ENCODE measurements around the gene CCDC169.
"Not testable (repeated sequence)": the region's sequence is repeated elsewhere in the genome, so short reads cannot be mapped to it uniquely, and the experiment has no call there.

Gene CCDC169

DNA sequence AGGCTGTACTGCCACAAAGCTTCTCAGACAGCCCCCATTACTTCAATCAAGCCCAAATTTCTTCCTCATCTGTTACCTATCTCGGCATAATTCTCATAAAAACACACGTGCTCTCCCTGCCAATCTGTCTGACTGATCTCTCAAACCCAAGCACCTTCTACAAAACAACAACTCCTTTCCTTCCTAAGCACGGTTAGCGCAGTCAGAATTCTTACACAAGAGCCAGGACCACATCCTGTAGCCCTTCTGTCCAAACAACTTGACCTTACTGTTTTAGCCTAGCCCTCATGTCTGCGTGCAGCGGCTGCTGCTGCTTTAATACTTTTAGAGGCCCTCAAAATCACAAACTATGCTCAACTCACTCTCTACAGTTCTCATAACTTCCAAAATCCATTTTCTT lies 22.2 kb upstream of the CCDC169 start:
- WGBS, 2 donors (ENCODE audit: extremely low coverage in 2 of 2, insufficient read length in 2 of 2, insufficient replicate concordance in 1 of 2), result no CpG with 5 or more reads among the region's 6 CpGs
- H2AK5ac ChIP-seq (ENCODE audit: low read depth, low read length); H3K9me3 ChIP-seq (replicated peaks in 1 of 2; ENCODE audit: control insufficient read depth in 2 of 2, insufficient read depth in 1 of 2, low read depth in 1 of 2, low read length in 2 of 2); H3K4me2 ChIP-seq (ENCODE audit: insufficient read depth, low read length, poor library complexity, severe bottlenecking); H3K23ac ChIP-seq (ENCODE audit: low read depth, low read length, poor library complexity); H4K91ac ChIP-seq (ENCODE audit: low read depth, low read length, poor library complexity); H4K8ac ChIP-seq (ENCODE audit: low read depth, low read length); H3K4me1 ChIP-seq (ENCODE audit: control insufficient read depth in 2 of 2, insufficient read depth in 1 of 2, low read depth in 1 of 2, low read length in 2 of 2); H3K27ac ChIP-seq (replicated peaks; ENCODE audit: low read length); H3K14ac ChIP-seq (ENCODE audit: low read length); H2BK12ac ChIP-seq (ENCODE audit: low read length); H3K18ac ChIP-seq (ENCODE audit: low read length); H3K4ac ChIP-seq (ENCODE audit: low read length); H2BK5ac ChIP-seq (ENCODE audit: low read length); H3K4me3 ChIP-seq (ENCODE audit: low read length in 2 of 2); H2BK15ac ChIP-seq (ENCODE audit: low read length); DNase-seq (ENCODE audit: low spot score); H2BK120ac ChIP-seq (ENCODE audit: low read depth, low read length); H3K27me3 ChIP-seq (ENCODE audit: control insufficient read depth in 3 of 3, insufficient read depth in 3 of 3, low read depth in 1 of 3, low read length in 3 of 3); H3K79me1 ChIP-seq (ENCODE audit: low read depth, low read length); H3K9ac ChIP-seq (ENCODE audit: low read depth, low read length, poor library complexity); H2AFZ ChIP-seq (ENCODE audit: low read length): not testable (repeated sequence)
- H3K36me3 ChIP-seq (replicated peaks in 1 of 2; ENCODE audit: control insufficient read depth in 2 of 2, insufficient read depth in 2 of 2, low read length in 2 of 2), result peaks cover 14 to 42% of the 10 kb centered on the region in 2 donors

DNA sequence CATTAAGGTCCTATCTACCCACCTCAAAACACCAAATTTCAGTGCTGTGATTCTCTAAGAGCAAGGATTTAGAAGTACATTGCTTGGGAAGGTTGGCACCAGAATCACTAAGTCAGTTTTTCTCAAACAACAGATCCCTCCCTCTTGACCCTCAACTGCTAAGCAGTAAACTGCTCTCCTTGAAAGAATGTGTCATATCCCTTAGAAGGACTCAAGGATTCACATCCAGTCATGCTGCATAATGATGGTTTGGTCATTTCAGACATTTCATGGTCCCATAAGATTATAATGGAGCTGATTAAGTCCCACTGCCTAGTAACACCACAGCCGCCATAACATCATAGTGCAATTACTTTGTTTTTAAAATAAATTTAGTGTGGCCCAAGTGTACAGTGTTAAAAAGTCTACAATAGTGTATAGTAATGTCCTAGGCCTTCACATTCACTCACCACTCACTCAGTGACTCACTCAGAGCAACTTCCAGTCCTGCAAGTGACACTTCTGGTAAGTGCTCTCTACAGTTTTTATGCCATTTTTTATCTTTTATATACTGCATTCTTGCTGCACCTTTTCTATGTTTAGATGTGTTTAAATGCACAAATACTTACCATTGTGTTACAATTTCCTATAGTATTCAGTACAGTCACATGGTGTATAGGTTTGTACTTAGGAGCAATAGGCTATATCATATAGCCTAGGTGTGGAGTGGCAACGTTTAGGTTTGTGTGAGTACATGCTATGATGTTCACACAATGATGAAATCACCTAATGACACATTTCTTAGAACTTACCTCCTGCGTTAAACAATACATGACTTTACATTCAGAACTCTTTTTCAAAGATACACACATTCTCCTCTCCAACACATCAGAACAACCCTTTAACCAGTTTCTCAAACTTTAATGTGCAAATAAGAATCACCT lies 15.7 kb upstream of the CCDC169 start:
- H3K79me1 ChIP-seq (ENCODE audit: low read depth, low read length), result no peaks in the 10 kb centered on the region
- no peak overlapping the region for H3K4ac ChIP-seq (ENCODE audit: low read length)
- no peak overlapping the region for H3K23ac ChIP-seq (ENCODE audit: low read depth, low read length, poor library complexity)
- H3K4me2 ChIP-seq (ENCODE audit: insufficient read depth, low read length, poor library complexity, severe bottlenecking), result no peak overlapping the region
- no peaks in the 10 kb centered on the region for H3K27me3 ChIP-seq (ENCODE audit: control insufficient read depth in 3 of 3, insufficient read depth in 3 of 3, low read depth in 1 of 3, low read length in 3 of 3)
- H3K9me3 ChIP-seq (replicated peaks in 1 of 2; ENCODE audit: control insufficient read depth in 2 of 2, insufficient read depth in 1 of 2, low read depth in 1 of 2, low read length in 2 of 2), result no peaks in the 10 kb centered on the region
- no peak overlapping the region for H4K8ac ChIP-seq (ENCODE audit: low read depth, low read length)
- H3K14ac ChIP-seq (ENCODE audit: low read length), result no peak overlapping the region
- H2BK12ac ChIP-seq (ENCODE audit: low read length), result no peak overlapping the region
- no peak overlapping the region for H3K27ac ChIP-seq (replicated peaks; ENCODE audit: low read length)
- H2BK120ac ChIP-seq (ENCODE audit: low read depth, low read length), result no peak overlapping the region
- H3K9ac ChIP-seq (ENCODE audit: low read depth, low read length, poor library complexity), result no peak overlapping the region
- H2AFZ ChIP-seq (ENCODE audit: low read length), result no peak overlapping the region
- WGBS, 2 donors (ENCODE audit: extremely low coverage in 2 of 2, insufficient read length in 2 of 2, insufficient replicate concordance in 1 of 2), result no CpG with 5 or more reads among the region's 3 CpGs
- no peak overlapping the region for H3K18ac ChIP-seq (ENCODE audit: low read length)
- H3K36me3 ChIP-seq (replicated peaks in 1 of 2; ENCODE audit: control insufficient read depth in 2 of 2, insufficient read depth in 2 of 2, low read length in 2 of 2), result peaks cover 23 to 78% of the 10 kb centered on the region in 2 donors
- no peak overlapping the region for H2AK5ac ChIP-seq (ENCODE audit: low read depth, low read length)
- no peak overlapping the region for H4K91ac ChIP-seq (ENCODE audit: low read depth, low read length, poor library complexity)
- no peak overlapping the region for H2BK15ac ChIP-seq (ENCODE audit: low read length)
- H2BK5ac ChIP-seq (ENCODE audit: low read length), result no peak overlapping the region
- H3K4me3 ChIP-seq (ENCODE audit: low read length in 2 of 2), result no peak overlapping the region
- no peak for DNase-seq (ENCODE audit: low spot score)
- no peaks in the 10 kb centered on the region for H3K4me1 ChIP-seq (ENCODE audit: control insufficient read depth in 2 of 2, insufficient read depth in 1 of 2, low read depth in 1 of 2, low read length in 2 of 2)

DNA sequence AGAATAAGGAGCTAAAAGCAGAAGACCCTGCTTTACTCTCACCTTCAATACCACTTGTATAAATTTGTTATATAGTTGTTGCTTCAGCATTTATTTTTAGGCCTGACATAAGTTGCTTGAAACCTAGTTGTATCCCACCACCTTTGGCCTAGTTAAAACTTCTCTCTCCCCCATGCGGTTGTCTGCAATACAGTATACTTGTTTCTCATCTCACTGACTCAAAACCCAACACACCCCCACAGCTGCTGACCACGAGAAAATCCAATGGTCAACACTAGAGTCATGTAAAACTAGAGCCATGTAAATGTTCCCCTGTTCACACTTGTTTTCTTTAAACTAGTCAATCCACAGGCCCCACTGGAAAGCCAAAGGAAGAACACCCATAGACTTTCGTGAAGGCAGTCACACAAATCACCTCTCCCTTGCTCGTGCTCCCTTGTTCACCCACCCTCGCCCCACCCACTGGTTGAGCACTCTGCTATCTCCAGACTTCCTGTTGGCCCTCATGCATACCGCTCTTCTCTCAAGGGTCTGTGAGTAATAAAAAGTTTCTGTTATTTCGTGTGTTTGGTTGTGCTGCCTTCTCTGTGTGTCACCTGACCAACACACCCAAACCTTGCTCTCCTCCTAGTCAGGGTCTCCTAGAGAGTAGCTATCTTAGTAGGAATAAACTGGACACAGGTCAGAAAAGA lies 12.9 kb upstream of the CCDC169 start:
- H4K8ac ChIP-seq (ENCODE audit: low read depth, low read length), result no peak overlapping the region
- H3K4me1 ChIP-seq (ENCODE audit: control insufficient read depth in 2 of 2, insufficient read depth in 1 of 2, low read depth in 1 of 2, low read length in 2 of 2), result no peaks in the 10 kb centered on the region
- H3K9me3 ChIP-seq (replicated peaks in 1 of 2; ENCODE audit: control insufficient read depth in 2 of 2, insufficient read depth in 1 of 2, low read depth in 1 of 2, low read length in 2 of 2), result no peaks in the 10 kb centered on the region
- no peak overlapping the region for H2BK15ac ChIP-seq (ENCODE audit: low read length)
- no peak overlapping the region for H3K4ac ChIP-seq (ENCODE audit: low read length)
- H3K36me3 ChIP-seq (replicated peaks in 1 of 2; ENCODE audit: control insufficient read depth in 2 of 2, insufficient read depth in 2 of 2, low read length in 2 of 2), result peaks cover 20 to 99% of the 10 kb centered on the region in 2 donors
- no peak overlapping the region for H2BK120ac ChIP-seq (ENCODE audit: low read depth, low read length)
- H3K14ac ChIP-seq (ENCODE audit: low read length), result no peak overlapping the region
- no peak overlapping the region for H2BK5ac ChIP-seq (ENCODE audit: low read length)
- no peak overlapping the region for H2AFZ ChIP-seq (ENCODE audit: low read length)
- H2AK5ac ChIP-seq (ENCODE audit: low read depth, low read length), result no peak overlapping the region
- H3K79me1 ChIP-seq (ENCODE audit: low read depth, low read length), result no peaks in the 10 kb centered on the region
- no peak overlapping the region for H3K4me3 ChIP-seq (ENCODE audit: low read length in 2 of 2)
- WGBS, 2 donors (ENCODE audit: extremely low coverage in 2 of 2, insufficient read length in 2 of 2, insufficient replicate concordance in 1 of 2), result no CpG with 5 or more reads among the region's 7 CpGs
- no peak overlapping the region for H3K23ac ChIP-seq (ENCODE audit: low read depth, low read length, poor library complexity)
- H3K9ac ChIP-seq (ENCODE audit: low read depth, low read length, poor library complexity), result no peak overlapping the region
- H3K27me3 ChIP-seq (ENCODE audit: control insufficient read depth in 3 of 3, insufficient read depth in 3 of 3, low read depth in 1 of 3, low read length in 3 of 3), result no peaks in the 10 kb centered on the region
- no peak overlapping the region for H4K91ac ChIP-seq (ENCODE audit: low read depth, low read length, poor library complexity)
- no peak overlapping the region for H3K18ac ChIP-seq (ENCODE audit: low read length)
- no peak for DNase-seq (ENCODE audit: low spot score)
- no peak overlapping the region for H2BK12ac ChIP-seq (ENCODE audit: low read length)
- H3K27ac ChIP-seq (replicated peaks; ENCODE audit: low read length), result no peak overlapping the region
- no peak overlapping the region for H3K4me2 ChIP-seq (ENCODE audit: insufficient read depth, low read length, poor library complexity, severe bottlenecking)

DNA sequence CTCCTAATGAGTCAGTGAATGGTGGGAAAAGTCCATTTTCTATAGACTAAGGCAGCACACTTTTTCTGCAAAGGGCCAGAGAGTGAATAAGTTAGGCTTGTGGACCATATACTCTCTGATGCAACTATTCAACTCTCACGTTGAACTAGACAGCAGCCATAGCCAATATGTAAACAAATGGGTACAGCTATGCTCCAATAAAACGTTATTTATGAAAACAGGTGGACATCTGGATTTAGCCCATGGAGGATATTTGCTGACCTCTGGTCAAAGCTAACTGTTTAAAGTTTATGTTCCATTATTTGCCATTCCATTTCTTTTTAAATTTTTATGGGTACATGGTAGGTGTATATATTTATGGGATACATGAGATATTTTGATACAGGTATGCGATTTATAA lies 4.7 kb upstream of the CCDC169 start:
- Histone ChIP-seq H2BK15ac (ENCODE audit: low read length) (no peak overlapping the region), H3K9me3 (replicated peaks in 1 of 2; ENCODE audit: control insufficient read depth in 2 of 2, insufficient read depth in 1 of 2, low read depth in 1 of 2, low read length in 2 of 2) (no peaks in the 10 kb centered on the region), H2BK12ac (ENCODE audit: low read length) (no peak overlapping the region), H3K4me1 (ENCODE audit: control insufficient read depth in 2 of 2, insufficient read depth in 1 of 2, low read depth in 1 of 2, low read length in 2 of 2) (peaks cover 5 to 6% of the 10 kb centered on the region in 2 donors), H3K4me3 (ENCODE audit: low read length in 2 of 2) (no peak overlapping the region), H3K23ac (ENCODE audit: low read depth, low read length, poor library complexity) (no peak overlapping the region), H2AK5ac (ENCODE audit: low read depth, low read length) (no peak overlapping the region), H3K27me3 (ENCODE audit: control insufficient read depth in 3 of 3, insufficient read depth in 3 of 3, low read depth in 1 of 3, low read length in 3 of 3) (no peaks in the 10 kb centered on the region), H3K9ac (ENCODE audit: low read depth, low read length, poor library complexity) (no peak overlapping the region), H3K79me1 (ENCODE audit: low read depth, low read length) (no peaks in the 10 kb centered on the region), H3K4ac (ENCODE audit: low read length) (no peak overlapping the region), H4K91ac (ENCODE audit: low read depth, low read length, poor library complexity) (no peak overlapping the region), H2AFZ (ENCODE audit: low read length) (no peak overlapping the region), H3K27ac (replicated peaks; ENCODE audit: low read length) (no peak overlapping the region), H3K14ac (ENCODE audit: low read length) (no peak overlapping the region), H2BK5ac (ENCODE audit: low read length) (no peak overlapping the region), H2BK120ac (ENCODE audit: low read depth, low read length) (no peak overlapping the region), H4K8ac (ENCODE audit: low read depth, low read length) (no peak overlapping the region), H3K4me2 (ENCODE audit: insufficient read depth, low read length, poor library complexity, severe bottlenecking) (no peak overlapping the region), H3K18ac (ENCODE audit: low read length) (no peak overlapping the region), H3K36me3 (replicated peaks in 1 of 2; ENCODE audit: control insufficient read depth in 2 of 2, insufficient read depth in 2 of 2, low read length in 2 of 2) (peaks cover 5 to 70% of the 10 kb centered on the region in 2 donors)
- DNase-seq (ENCODE audit: low spot score), result no peak
- WGBS, 2 donors (ENCODE audit: extremely low coverage in 2 of 2, insufficient read length in 2 of 2, insufficient replicate concordance in 1 of 2), result no CpG with 5 or more reads among the region's 3 CpGs

Data from neuronal stem cell (in vitro differentiated cells).